ENCODE results near the gene PRDM2. TPM values are rescaled to one million over a fixed set of nuclear protein-coding genes. Genes with fewer than 3 reads are reported as not detected.
A peak's percentile ranks its signal among the peaks of the same experiment; 100 is the strongest.

PRDM2 gene
- total RNA-seq, 1 donor from 2014 or later: 46.7 TPM

DNA sequence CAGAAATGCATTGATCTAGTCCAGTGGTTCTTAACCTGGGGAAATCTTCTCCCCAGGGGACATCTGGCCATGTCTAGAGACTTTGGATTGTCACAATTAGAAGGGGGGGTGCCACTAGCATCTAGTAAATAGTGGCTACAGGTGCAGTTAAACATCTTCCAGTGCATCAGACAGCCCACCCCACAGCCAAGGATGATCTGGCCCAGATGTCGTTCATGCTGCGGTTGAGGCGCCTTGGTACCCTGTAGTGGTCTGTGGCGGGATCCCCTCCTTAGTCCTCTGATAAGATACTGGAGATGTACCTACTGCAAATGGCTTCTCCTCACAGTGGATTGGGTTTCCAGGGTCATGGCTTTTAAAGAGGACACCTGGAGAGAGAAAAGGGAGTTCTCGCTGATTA, 69.8 kb downstream of the PRDM2 start:
- Histone ChIP-seq H3K27me3 (no peaks in the 10 kb centered on the region), H3K36me3 (peaks cover 19% of the 10 kb centered on the region), H3K27ac (no peak overlapping the region), H3K9me3 (no peaks in the 10 kb centered on the region), H3K4me1 (peaks cover 21% of the 10 kb centered on the region), H3K4me3 (no peak overlapping the region)
- TF ChIP-seq, protein P1, sequence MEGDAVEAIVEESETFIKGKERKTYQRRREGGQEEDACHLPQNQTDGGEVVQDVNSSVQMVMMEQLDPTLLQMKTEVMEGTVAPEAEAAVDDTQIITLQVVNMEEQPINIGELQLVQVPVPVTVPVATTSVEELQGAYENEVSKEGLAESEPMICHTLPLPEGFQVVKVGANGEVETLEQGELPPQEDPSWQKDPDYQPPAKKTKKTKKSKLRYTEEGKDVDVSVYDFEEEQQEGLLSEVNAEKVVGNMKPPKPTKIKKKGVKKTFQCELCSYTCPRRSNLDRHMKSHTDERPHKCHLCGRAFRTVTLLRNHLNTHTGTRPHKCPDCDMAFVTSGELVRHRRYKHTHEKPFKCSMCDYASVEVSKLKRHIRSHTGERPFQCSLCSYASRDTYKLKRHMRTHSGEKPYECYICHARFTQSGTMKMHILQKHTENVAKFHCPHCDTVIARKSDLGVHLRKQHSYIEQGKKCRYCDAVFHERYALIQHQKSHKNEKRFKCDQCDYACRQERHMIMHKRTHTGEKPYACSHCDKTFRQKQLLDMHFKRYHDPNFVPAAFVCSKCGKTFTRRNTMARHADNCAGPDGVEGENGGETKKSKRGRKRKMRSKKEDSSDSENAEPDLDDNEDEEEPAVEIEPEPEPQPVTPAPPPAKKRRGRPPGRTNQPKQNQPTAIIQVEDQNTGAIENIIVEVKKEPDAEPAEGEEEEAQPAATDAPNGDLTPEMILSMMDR (IDR thresholded peaks at IDR 0.05): no peak
- ATAC-seq (no peak), DNase-seq (no peak)
- intact Hi-C loops (cut with DNase I): no loop called here

DNA sequence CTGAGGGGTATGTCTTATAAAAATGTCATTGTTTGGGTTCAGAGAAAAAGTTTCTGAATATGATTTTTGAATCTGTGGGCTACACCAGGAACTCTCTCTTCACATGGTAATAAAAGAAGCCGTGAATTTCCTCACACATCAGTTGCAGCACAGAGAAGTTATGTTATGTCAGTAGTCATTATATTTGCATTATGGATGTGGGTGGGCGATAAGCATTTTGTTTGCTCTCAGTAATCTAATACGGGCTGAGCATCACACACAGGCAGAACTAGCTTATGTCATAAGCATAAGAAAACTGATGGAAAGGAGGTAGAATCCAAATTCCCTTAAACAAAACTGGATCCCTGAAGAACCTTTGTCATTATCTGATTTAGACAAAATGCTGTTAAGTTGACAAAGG, 70.8 kb downstream of the PRDM2 start:
- Histone ChIP-seq H3K27ac (no peak overlapping the region), H3K4me3 (no peak overlapping the region), H3K4me1 (peaks cover 14% of the 10 kb centered on the region), H3K36me3 (peaks cover 26% of the 10 kb centered on the region), H3K27me3 (no peaks in the 10 kb centered on the region), H3K9me3 (no peaks in the 10 kb centered on the region)
- intact Hi-C loops (cut with DNase I): no loop called here
- ATAC-seq: peak; percentile 14
- TF ChIP-seq, protein P1 (IDR thresholded peaks at IDR 0.05): no peak
- no peak for DNase-seq

DNA sequence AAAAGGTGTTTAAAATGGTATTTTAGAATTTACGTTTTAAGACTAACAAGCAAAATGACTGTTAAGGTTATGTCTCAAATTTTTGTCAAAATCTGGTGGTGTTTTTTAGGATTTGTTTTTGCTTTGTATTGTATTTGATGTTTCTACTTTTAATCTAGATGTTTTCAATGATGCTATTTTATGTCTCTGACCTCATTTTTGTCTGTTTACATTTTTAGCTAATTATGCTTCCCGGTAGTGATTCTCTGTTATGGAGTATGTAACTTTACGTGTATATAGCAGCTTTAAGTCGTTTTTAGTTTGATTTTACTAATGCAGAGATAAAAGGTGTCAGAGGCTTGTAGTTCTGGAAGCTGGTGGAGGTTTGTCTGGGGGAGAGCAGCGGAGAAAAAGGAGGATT, 71.8 kb downstream of the PRDM2 start:
- Histone ChIP-seq H3K27ac (no peak overlapping the region), H3K4me1 (peaks cover 14% of the 10 kb centered on the region), H3K4me3 (no peak overlapping the region), H3K9me3 (no peaks in the 10 kb centered on the region), H3K36me3 (peaks cover 36% of the 10 kb centered on the region), H3K27me3 (no peaks in the 10 kb centered on the region)
- ATAC-seq: no peak
- DNase-seq: no peak
- intact Hi-C loops (cut with DNase I): no loop called here
- TF ChIP-seq, protein P1 (IDR thresholded peaks at IDR 0.05): no peak

DNA sequence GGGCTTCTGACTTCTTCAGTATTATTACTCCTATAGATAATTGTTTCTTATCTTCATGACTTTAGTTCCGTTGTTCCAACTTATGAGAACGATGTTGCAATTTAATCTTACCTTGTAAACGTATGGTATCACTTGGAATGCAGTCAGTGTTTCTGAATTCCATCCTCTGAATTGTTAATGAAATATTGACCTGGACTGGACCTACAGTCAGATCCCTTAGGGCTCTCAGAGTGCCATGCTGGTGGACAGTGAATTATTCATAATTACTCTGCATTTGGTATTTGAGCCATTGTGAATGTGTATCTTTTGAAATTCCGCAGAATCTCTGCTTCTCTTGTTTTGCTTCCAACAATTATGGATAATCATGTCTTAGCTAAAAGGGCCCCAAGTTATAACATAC, 72.3 kb downstream of the PRDM2 start:
- no peak for DNase-seq
- Histone ChIP-seq H3K4me3 (no peak overlapping the region), H3K27ac (no peak overlapping the region), H3K27me3 (no peaks in the 10 kb centered on the region), H3K9me3 (no peaks in the 10 kb centered on the region), H3K4me1 (peaks cover 14% of the 10 kb centered on the region), H3K36me3 (peaks cover 41% of the 10 kb centered on the region)
- TF ChIP-seq, protein P1 (IDR thresholded peaks at IDR 0.05): no peak
- no peak for ATAC-seq
- intact Hi-C loops (cut with DNase I): no loop called here

DNA sequence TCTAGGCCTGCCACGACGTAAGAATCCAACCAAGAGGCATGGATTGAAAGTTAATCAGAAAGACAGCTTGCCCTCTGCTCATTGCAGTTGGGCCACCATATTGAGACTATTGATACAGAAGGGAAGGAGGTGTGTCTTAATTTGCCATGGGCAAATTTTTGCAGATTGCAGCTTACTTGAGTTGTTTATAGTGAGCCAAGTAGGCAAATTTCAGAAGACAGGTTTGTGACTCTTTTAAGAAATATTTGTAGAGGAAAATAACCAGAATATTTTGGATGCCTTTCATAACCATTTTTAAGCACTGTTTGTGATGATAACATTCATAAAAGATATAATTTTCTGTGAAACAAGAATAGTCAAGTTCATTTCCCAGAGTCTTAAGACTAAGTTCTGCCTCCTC, 74.1 kb downstream of the PRDM2 start:
- TF ChIP-seq, protein P1 (IDR thresholded peaks at IDR 0.05): no peak
- peaks cover 56% of the 10 kb centered on the region for H3K36me3 ChIP-seq
- ATAC-seq (no peak), DNase-seq (no peak)
- no peak overlapping the region for H3K4me3 ChIP-seq
- no peak overlapping the region for H3K27ac ChIP-seq
- H3K27me3 ChIP-seq: no peaks in the 10 kb centered on the region
- H3K4me1 ChIP-seq: peaks cover 8% of the 10 kb centered on the region
- no peaks in the 10 kb centered on the region for H3K9me3 ChIP-seq
- intact Hi-C loops (cut with DNase I): no loop called here

DNA sequence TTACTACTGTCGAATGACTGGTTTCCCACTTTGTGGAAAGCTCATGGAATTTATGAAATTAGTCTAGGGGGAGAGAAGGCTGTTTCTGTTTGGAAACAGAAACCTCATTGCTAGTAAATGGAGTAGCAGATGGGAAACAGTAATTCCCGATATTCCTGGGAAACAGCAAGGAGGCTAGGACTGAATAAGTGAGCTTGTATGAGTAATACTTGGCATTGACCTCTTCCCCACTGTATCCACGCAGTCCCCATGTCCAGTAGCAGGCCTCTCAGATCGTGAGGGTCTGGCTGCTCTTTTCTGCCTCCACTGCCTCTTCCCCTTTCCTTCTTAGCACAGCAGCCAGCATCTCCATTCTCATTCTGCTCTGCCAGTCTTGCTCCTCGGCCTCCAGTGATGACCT, 75.5 kb downstream of the PRDM2 start:
- H3K4me1 ChIP-seq: no peaks in the 10 kb centered on the region
- TF ChIP-seq, protein P1 (IDR thresholded peaks at IDR 0.05): no peak
- H3K4me3 ChIP-seq: no peak overlapping the region
- intact Hi-C loops (cut with DNase I): no loop called here
- H3K36me3 ChIP-seq: peaks cover 69% of the 10 kb centered on the region
- H3K9me3 ChIP-seq: no peaks in the 10 kb centered on the region
- DNase-seq: no peak
- ATAC-seq: no peak
- no peaks in the 10 kb centered on the region for H3K27me3 ChIP-seq
- H3K27ac ChIP-seq: no peak overlapping the region

All from upper lobe of right lung (tissue), 1 donor.